ENCODE measurements around the gene FPR2.

GRCh38 chr19:51816711-51817110 is 55.7 kb downstream of the FPR2 start:
- TF ChIP-seq CTCF (IDR thresholded peaks at IDR 0.05) (no peak), EP300 (IDR thresholded peaks at IDR 0.05) (no peak), POLR2A (IDR thresholded peaks at IDR 0.05) (no peak)
